Left forelimb (tissue), 1 donor: ENCODE measurements around the gene TJP1.
"Not testable (repeated sequence)": the region's sequence is repeated elsewhere in the genome, so short reads cannot be mapped to it uniquely, and the experiment has no call there.

ENCODE experiments used
- DNase-seq: peaks from one replicate; pipeline ENCODE4 v3.0.0-alpha.2; 2018; ENCODE audit warnings: low spot score

Gene TJP1

DNA sequence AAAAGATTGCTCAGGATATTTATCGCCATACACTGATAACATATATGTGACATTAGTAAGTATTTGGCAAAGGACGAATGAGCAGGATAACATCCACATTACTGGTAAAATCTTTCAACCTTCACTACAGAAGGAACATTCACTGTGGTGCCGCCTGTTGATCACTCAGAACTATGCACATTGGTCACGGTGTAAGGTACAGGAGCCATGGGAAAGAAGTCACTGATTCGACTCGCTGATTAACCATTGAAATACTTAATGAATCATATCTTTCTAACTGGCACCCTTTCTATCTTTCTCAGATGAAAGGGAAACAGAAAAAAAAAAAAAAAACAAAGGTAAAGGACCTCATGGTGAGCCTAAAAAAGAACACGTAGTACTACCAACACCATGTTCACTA lies 68.8 kb downstream of the TJP1 start:
- DNase-seq, result no peak

DNA sequence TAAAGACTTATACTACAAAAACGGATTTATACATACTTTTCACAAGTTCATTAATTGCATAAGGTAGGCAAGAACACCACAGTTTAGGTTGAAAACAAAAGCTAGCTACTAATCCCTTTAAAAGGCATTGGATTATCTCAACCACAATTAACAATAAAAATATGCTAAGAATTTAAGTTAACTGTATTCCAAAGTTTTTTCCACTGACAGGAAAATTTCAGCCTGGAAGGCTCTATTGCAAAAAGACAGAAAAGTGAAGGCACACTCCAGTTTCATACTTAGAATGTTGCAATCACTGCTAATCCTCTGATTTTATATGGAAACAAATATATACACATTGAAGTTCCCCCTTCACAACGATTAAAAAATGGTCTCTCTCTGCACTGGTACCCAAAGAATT lies 71.5 kb downstream of the TJP1 start:
- DNase-seq, result no peak

DNA sequence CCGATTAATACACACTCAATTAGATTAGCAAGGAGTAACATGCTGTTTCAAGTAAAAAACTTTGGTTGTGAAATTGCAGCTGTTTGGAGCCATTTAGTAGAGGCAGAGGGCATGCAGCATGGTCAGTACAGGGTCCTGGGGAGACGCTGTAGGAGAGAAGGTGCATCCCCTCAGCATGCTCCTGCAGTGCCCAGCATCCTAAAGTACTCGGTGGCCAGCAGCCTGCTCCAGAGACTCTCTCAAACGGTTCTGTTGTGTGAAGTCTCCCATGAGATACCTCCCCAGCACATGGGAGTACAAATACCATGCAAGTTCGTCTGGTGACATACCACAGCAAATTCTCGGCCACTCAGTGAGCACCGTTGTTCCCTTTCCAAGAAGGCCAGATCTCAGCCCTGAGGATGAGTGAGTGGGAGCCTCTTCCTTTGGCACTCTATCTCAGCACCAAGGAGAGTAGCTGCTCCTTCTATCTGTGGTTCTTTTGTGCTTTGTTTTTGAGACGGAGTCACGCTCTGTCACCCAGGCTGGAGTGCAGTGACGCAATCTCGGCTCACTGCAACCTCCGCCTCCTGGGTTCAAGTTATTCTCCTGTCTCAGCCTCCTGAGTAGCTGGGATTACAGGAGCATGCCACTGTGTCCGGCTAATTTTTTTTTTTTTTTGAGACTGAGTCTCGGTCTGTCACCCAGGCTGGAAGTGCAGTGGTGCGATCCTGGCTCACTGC lies 72.7 kb downstream of the TJP1 start:
- no peak for DNase-seq

DNA sequence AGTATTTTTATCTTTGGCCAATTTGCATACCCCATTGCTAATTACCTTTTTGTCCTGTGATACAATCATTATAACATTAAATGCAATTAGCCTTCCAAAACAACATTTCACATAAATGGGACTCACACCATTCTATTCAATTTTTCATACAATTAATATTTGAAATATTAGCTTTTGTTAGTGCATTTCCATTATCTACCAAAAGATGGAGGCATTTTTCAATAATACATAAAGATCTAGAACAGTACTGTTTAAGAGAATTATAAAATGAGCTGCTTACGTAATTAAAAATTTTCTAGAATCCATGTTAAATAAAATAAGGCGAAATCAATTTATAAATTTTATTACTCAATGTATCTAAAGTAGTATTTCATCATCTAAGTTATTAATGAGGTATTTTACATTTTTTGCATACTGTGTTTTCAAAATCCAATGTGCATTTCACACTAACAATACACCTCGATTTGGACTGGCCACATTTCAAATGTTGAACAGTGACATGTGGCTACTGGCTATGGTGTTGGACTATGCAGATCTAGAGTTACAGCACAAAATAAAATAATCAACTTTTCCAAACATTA lies 74.3 kb downstream of the TJP1 start:
- no peak for DNase-seq

DNA sequence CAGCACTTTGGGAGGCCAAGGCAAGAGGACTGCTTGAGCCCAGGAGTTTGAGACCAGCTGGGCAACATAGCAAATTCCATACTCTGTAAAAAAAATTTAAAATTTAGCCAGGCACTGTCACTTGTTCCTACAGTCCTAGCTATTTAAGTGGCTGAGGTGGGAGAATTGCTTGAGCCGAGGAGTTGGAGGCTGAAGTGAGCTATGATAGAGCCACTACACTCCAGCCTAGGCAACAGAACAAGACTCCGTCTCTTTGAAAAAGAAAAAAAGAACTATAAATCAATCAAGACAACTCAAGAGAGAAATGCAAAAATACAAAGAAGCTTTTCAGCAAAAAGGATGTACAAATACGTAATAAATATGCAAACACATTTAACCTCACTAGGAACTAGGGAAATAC lies 78.8 kb downstream of the TJP1 start:
- DNase-seq, result no peak

DNA sequence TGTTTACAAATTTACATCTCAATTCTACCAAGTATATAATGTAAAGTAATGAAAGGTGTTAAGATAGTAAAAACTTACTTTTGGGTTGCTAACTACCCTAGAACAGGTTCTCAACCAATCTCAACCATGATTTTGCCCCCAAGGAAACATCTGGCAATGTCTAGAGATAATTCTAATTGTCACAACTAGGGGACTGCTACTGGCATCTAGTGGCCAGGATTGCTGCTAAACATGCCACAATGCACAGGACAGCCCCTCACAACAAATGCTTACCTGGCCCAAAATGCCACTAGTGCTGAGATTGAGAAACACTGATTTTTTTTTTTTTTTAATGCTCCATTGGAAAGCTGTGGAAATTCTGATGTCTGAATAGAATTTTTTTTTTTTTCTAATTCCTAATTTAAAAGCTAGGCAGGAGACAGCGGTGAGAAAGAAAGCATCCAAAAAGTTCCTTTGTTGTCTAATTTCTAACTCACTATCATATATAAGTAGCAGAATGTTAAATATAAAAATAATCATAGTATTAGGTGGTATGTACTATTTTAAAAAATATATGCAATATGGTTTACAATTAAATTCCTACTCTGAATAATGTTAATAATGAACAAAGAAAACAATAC lies 81.5 kb downstream of the TJP1 start:
- DNase-seq, result no peak

DNA sequence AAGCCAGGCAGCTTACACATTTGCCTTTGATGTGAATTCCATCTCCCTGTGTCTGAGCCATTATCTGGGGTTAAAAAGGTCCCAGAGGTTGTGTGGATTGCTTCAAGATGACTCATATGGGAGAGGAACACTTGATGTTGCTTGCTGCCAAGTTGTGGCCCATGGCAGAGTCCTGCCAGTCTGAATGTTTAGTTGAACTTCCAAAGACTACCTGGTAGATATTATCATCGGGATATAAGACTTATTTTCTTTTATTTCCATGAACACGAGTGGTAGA lies 85.6 kb downstream of the TJP1 start:
- DNase-seq, result no peak

DNA sequence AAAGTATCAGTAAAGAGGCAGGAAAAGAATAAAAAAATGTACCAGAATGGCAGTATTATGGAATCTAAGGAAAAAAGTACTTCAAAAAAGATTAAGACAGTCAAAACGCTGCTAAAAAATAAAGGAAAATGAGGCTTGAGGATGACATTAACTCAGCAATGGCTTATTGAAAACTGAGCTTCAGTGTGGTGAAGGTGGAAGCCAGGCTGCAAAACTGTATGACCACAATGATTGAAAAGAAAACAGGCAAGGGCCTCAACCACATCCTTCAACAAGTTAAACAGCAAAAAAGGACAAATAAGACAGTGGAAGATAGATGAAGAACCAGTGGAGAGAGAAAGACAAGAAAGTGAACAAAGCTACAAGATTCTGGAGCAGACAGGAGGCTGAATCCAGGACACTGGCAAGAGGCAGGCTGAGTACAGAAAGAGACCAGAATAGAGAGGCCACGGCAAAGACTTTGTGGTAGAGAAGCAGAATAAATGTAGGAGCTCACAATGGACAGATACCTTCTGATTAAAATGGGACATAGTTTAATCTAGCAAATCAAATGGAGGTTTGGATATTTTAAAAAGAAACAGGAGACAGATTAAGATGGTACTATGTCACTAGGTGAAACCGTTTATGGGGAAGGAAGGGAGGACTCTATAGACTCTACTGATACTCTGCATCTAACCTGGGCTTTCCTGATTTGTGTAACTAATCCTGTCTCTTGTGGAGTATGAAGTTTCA lies 86.1 kb downstream of the TJP1 start:
- no peak for DNase-seq

DNA sequence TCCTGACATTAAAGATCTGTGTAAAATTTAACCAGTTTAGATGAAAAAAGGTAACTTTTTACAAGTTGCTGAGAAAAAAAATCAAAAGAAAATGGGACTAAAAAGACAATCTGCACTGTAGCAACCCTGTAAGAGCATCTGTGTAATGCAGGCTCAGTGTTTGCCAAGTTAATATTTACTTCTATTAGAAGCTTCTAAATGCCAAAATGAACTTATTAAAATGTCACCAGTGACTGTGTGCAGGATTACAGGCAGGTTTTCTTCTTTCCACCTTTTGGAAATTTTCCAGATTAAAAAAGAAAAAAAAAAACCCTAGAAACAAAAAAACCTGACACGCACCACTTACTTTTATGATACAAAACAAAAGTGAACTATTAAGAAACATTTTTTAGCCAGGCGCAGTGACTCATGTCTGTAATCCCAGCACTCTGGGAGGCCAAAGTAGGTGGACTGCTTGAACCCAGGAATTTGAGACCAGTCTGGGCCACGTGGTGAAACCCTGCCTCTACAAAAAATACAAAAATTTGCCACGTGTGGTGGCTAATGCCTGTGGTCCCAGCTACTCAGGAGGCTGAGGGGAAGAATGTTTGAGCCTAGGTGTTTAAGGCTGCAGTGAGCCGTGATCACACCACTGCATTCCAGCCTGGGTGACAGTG lies 87.2 kb downstream of the TJP1 start:
- DNase-seq, result no peak

DNA sequence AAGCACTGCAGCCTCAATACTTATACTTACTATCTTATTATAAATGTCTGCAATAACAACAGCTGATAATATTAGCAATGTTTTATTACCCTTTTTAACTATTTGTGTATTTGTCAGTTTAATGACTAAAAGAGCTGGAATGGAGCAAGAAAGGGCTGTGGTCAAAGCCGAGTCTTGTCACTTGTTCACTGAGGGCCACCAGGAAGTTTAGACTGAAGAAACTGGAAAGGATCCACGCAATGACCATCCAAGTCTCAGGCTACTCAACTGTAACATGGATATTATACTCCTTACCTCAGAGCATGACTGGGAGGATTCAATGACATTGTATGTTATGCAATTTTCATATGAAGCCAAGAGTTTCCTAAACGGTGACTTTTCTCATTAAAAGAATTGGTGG lies 90.4 kb downstream of the TJP1 start:
- DNase-seq, result no peak

DNA sequence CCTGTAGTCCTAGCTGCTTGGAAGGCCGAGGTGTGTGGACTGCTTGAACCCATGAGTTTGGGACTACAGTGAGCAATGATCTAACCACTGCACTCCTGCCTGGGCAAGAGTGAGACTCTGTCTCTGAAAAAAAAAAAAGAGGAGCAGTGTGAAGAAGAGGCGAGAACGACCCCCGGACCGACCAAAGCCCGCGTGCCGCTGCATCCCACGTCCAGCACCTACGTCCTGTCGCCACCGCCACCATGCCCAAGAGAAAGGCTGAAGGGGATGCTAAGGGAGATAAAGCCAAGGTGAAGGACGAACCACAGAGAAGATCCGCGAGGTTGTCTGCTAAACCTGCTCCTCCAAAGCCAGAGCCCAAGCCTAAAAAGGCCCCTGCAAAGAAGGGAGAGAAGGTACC lies 91.8 kb downstream of the TJP1 start:
- DNase-seq, result not testable (repeated sequence)

DNA sequence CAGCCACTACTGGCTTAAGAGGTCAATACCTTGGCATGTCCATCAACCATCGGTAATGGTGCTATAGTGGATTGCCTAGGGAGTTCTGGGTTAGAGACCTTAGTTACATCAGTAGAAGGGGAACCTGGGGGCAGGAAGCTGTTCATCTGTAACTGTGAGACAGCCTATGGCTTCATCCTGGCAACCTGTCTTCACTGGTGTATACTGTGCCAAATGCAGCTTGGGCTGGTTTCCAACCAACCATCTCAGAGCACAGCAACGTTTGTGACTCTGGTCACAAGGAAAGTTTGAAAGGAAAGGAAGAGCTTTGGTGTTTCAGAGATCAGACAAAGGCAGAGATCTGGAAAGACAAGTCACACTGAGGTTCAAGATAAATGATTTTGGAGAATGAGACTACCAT lies 93.8 kb downstream of the TJP1 start:
- no peak for DNase-seq

DNA sequence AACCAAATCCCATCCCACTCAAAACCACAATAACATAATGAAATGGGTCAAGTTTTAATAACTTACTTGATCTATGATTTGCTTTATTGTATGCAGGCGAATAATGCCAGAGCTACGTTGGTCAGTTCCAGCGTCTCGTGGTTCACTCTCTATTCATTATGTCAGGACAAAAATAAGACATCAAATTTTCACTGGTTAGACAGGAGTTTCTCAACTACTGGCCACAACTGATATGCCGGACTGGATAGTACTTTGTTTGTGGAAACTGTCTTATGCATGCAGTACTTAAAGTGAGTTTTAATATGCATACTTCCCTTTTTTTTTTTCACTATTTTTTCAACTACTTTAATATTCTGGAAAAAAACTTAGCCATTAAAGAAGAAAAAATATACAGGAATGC lies 94.4 kb downstream of the TJP1 start:
- DNase-seq, result no peak

DNA sequence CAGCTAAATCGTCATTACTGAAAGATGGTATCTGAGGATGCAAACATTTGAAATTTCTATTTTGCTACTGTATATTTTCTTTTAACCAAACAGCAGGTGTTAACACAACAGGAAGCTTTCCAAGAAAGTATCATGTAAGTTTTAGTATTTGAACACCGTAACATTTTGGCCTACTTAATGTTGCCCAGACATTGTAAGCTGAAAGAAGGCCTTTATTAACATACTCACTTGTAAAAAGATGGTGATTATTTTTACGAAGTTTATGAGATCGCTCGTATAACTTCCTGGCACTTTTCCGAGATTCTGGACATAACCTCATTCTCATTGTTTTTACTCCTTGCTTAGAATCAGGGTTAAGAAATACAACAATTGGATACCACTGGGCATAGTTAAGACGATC lies 95.7 kb downstream of the TJP1 start:
- DNase-seq, result no peak

DNA sequence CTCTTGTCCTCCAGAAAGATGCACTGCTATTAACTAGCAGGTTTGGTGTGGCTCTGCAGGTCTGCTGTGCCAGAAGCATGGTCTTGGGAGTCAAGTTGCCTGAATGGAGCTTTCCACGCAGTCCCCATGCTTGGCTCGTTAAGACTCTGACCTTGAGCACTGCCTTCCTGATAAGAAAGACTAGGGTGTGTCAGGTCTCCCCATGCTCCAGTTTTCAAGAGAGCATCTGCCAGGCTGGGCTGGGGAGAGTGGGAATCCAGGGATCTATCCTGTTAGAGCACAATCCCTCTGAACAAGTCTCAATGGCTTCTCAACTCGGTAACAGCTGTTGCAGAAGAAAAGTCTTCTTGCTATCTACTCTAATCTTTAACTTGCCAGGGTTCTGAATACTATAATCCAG lies 98.2 kb downstream of the TJP1 start:
- DNase-seq, result no peak

DNA sequence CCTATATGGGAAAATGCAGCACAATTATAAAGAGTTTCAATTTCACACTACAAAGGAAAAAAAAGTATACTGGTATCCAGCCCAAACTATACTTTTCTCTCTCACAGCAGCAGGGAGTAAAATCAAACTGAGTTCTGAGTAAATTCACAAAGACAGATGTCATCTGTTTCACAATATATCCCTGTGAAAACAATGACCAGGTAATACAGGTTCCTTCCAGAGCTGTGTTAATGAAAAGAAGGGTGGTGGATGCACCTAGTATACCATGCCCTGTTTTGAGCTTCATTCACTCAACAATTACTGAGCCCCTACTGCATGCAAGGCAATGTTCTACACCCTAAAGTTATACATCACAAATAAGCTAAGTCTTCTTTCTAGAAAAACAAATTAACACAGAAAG lies 108.5 kb downstream of the TJP1 start:
- no peak for DNase-seq

DNA sequence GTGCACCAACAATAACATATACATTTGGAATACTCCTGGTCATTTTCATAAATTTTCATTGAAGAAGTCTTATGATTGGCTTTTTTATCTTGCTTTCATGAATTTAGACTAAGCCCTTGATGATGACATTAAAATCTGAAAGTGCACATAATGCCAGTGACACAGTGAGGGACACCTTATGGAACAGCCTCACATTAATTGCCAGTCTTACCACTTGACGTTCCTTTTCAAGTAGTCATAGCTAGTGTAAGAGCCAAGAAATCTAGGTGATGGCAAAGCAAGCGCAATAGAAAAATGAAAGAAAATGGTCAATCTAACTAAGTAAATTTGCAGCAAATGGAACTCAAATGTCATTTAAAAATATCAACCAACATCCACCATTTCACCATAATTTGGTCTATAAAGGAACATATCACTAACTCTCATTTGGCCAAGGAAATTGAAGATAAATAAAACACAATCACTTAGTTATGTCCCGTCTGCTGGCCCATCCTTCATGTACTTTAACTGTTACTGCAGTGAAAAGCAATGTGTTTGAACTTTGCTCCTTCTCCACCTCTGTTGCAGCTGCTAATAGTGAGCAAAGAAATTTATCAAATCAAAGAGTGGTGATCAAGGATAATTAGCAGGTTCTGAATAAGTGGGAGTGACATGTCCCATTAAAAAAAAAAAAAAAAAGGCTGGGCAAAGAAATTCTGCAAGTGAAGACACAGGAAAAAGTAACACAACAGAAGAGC lies 110.0 kb downstream of the TJP1 start:
- no peak for DNase-seq

DNA sequence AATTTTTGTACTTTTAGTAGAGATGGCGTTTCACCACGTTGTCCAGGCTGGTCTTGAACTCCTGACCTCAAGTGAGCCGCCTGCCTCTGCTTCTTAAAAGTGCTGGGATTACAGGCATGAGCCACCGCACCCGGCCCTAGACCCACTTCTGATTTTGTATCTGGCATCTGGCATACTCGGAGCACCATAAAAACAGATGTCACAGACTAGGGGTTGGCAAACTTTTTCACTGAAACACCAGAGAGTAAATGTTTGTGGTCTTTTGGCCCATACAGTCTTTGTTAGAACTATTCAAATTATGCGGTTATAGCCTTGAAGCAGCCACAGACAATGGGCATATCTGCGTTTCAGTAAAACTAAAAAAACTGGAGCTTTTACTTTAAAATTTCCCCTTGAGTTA lies 110.7 kb downstream of the TJP1 start:
- no peak for DNase-seq

DNA sequence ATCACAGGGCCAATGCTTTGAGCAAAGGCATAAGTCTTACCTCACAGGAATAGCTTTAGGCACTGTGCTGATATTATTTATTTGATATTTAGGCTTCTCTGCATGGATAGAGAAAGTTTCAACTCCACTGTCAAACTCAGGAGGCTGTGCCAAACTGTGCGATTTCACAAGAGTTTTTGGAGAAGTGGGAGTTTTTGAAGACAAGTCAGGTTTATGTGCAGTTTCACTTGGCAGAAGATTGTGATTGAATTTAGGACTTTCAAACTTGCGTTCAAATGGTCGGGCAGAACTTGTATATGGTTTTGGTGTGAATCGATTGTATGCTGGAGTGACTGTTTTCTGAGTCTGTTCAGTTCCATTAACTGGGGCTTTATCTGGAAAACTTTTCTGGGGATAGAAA lies 113.7 kb downstream of the TJP1 start:
- DNase-seq, result no peak

DNA sequence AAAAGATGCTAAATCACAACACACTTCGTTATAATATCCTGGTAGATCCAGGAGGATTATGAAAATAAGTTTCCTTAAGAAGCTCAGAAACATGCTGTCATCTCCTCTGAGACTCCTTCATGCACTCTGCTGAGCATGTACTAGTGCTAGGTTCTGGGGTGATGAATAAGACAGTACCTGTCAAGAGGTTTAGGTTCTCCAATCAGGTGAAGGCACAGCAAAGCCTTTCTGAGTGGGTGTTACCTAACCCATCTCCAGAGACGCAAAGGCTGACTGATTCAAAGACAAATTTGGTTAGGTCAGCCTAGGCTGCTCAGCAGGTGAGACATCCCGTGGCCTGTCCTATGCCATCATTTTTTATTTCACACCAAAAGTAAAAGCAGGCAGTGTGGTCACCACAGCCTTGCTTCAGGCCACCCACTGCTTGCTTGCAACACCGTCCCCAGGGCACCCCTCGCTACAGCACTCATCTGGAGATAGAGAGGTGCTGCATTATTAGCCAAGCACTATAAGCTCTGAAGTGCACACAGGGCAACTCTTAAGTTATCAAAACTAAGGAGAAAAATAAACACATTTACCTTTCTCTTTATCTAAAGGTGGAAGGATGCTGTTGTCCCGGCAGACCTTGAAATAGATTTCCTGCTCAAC lies 117.2 kb downstream of the TJP1 start:
- no peak for DNase-seq

DNA sequence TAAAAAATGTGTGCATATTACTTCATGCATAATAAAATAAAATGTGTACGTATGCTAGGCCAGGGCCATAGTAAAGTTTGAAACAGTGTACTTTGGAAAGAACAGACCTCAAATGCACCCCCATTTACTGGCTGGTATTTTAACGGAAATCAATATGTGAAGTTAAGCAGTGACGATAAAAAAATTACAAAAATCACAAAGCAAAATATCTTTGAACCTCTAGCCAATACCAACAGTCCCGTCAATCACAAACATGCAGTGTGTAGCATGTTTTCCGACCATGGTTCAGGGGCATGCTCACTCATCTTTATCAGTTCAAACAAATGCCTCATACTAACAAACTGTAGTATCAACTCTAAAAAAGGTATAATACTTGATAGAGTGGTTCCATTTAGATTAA lies 121.1 kb downstream of the TJP1 start:
- DNase-seq, result no peak

DNA sequence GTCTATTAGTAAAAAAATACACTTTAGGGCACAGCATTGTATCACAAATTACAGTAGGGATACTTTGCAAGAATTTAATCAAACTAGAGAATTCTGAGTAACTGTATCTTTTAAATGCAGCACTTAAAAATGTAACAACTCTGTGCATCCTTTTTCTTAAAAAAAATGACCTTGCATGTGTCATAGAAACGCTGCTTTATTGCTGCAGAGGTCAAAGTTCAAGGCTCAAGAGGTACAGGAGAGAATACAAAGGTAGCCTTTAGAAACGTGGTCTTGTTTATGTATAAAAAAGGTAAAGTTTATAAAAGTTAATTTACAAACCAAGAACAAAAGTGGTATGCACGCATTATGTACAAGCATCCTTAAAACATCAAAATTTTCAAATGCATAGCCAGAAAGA lies 122.0 kb downstream of the TJP1 start:
- DNase-seq, result no peak
